DND-41 (cell line): ENCODE data around the gene FAP.

ENCODE experiments used
- ATAC-seq: fragments of 200-7000 bp; cut with Tn5 transposase; 3 replicates; pipeline ENCODE4 v1.9.1; 2021; ENCODE audit warnings: low read depth; ENCODE audit not compliant: insufficient read depth
- DNase-seq: peaks from one replicate; pipeline ENCODE4 v3.0.0-alpha.2; 2020
- H2AFZ ChIP-seq: 2 replicates; pipeline ENCODE4 v1.6.0; 2012; ENCODE audit warnings: low read depth, low read length
- H3K27ac ChIP-seq: 2 replicates; pipeline ENCODE4 v1.5.1; 2012; ENCODE audit warnings: low read length, inconsistent platforms
- H3K27me3 ChIP-seq: fragments of 200-600 bp; sonication (generic); 2 replicates; pipeline ENCODE4 v1.6.0; 2012; ENCODE audit warnings: low read length, mild to moderate bottlenecking, inconsistent platforms; ENCODE audit not compliant: insufficient read depth, poor library complexity
- H3K36me3 ChIP-seq: 2 replicates; pipeline ENCODE4 v1.5.1; 2012; ENCODE audit warnings: low read length, inconsistent platforms; ENCODE audit not compliant: insufficient read depth
- H3K4me1 ChIP-seq: 2 replicates; pipeline ENCODE4 v1.5.1; 2012; ENCODE audit warnings: mild to moderate bottlenecking, low read length; ENCODE audit not compliant: insufficient read depth
- H3K4me2 ChIP-seq: 2 replicates; pipeline ENCODE4 v1.6.0; 2012; ENCODE audit warnings: mild to moderate bottlenecking, moderate library complexity, low read length, inconsistent platforms; ENCODE audit not compliant: insufficient read depth
- H3K4me3 ChIP-seq, 2 experiments: fragments of 200-600 bp in 1 of 2; shearing (Covaris generic) in 1 of 2; 2 replicates each; pipeline ENCODE4 v1.5.1; 2012 to 2016; ENCODE audit warnings: inconsistent platforms in 2 of 2, low read length in 2 of 2, mild to moderate bottlenecking in 2 of 2, low read depth in 1 of 2, moderate library complexity in 1 of 2
- H3K79me2 ChIP-seq: 2 replicates; pipeline ENCODE4 v1.6.0; 2012; ENCODE audit warnings: low read length, inconsistent platforms; ENCODE audit not compliant: insufficient read depth
- H3K9ac ChIP-seq: 2 replicates; pipeline ENCODE4 v1.6.0; 2012; ENCODE audit warnings: low read depth, mild to moderate bottlenecking, inconsistent platforms, low read length, moderate library complexity
- H3K9me3 ChIP-seq: 2 replicates; pipeline ENCODE4 v1.5.1; 2012; ENCODE audit warnings: low read length, moderate library complexity, mild to moderate bottlenecking, inconsistent platforms; ENCODE audit not compliant: insufficient read depth, severe bottlenecking
- H4K20me1 ChIP-seq: 2 replicates; pipeline ENCODE4 v1.6.0; 2012; ENCODE audit warnings: low read length; ENCODE audit not compliant: insufficient read depth
- CTCF ChIP-seq: IDR thresholded peaks from 2 replicates; pipeline ENCODE4 v1.5.1; 2012; ENCODE audit warnings: borderline replicate concordance, low read length, moderate library complexity, mild to moderate bottlenecking; ENCODE audit not compliant: poor library complexity, severe bottlenecking; ENCODE audit errors: extremely low read depth
- EZH2 ChIP-seq: IDR thresholded peaks from 3 replicates; pipeline ENCODE4 v1.6.1; 2012; ENCODE audit warnings: borderline replicate concordance, low read depth, mild to moderate bottlenecking, moderate library complexity, low read length, inconsistent platforms; ENCODE audit not compliant: severe bottlenecking

The FAP gene

GRCh38 chr2:162152147-162152546 is 91.1 kb downstream of the FAP start, which contains the start of gene GCG:
GCG (minus strand) TSS chr2:162152247; CDS start chr2:162149178, 3,069 bp downstream.
- H3K4me3 ChIP-seq, result no peak within 1 kb of the TSS
- no peak for TF ChIP-seq CTCF
- TF ChIP-seq EZH2, result no peak

GRCh38 chr2:162149940-162150339 is 93.3 kb downstream of the FAP start:
- H3K9ac ChIP-seq, result no peak overlapping the region
- no peak for TF ChIP-seq CTCF
- TF ChIP-seq EZH2, result no peak
- H3K36me3 ChIP-seq, result no peaks in the 10 kb centered on the region
- no peak for ATAC-seq
- no peak overlapping the region for H2AFZ ChIP-seq
- H3K4me3 ChIP-seq, result no peak overlapping the region
- H4K20me1 ChIP-seq, result no peaks in the 10 kb centered on the region
- DNase-seq, result no peak
- H3K4me2 ChIP-seq, result no peak overlapping the region
- no peak overlapping the region for H3K27ac ChIP-seq
- H3K27me3 ChIP-seq, result no peaks in the 10 kb centered on the region
- no peaks in the 10 kb centered on the region for H3K9me3 ChIP-seq
- no peaks in the 10 kb centered on the region for H3K4me1 ChIP-seq
- H3K79me2 ChIP-seq, result no peaks in the 10 kb centered on the region

More at GRCh38 chr2:162152147-162152546, 91.1 kb downstream of the FAP start, which contains the start of gene GCG:
- no peaks in the 10 kb centered on the region for H3K79me2 ChIP-seq
- H4K20me1 ChIP-seq, result no peaks in the 10 kb centered on the region
- H3K27ac ChIP-seq, result no peak within 1 kb of the TSS
- H3K4me1 ChIP-seq, result no peaks in the 10 kb centered on the region
- H2AFZ ChIP-seq, result no peak within 1 kb of the TSS
- no peak within 1 kb of the TSS for H3K9ac ChIP-seq
- no peaks in the 10 kb centered on the region for H3K27me3 ChIP-seq
- ATAC-seq, result no peak
- no peak within 1 kb of the TSS for H3K4me2 ChIP-seq
- no peak for DNase-seq
- H3K9me3 ChIP-seq, result no peaks in the 10 kb centered on the region
- H3K36me3 ChIP-seq, result no peaks in the 10 kb centered on the region

DNA sequence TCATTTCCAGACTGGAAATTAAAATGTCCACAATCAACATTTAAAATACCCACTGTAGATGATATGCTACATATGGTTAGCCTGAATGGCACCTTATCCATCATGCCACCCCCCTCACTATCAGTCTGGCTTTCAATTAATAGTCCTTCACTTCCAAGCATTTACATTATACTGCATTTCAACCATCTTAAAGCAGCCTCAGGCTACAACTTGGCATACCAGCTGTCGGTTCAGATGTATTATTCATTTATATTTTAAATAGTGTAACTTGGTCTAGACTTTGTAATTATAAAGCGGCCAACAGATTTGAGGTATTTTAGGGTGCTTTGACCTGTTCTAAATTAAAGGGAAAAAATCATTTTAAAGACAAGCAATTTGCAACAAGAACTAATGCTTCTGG is 93.8 kb downstream of the FAP start:
- Histone ChIP-seq H4K20me1 (no peaks in the 10 kb centered on the region), H3K4me1 (no peaks in the 10 kb centered on the region), H3K9ac (no peak overlapping the region), H3K4me2 (no peak overlapping the region), H3K4me3 (no peak overlapping the region), H3K36me3 (no peaks in the 10 kb centered on the region), H3K27ac (no peak overlapping the region), H3K79me2 (no peaks in the 10 kb centered on the region), H2AFZ (no peak overlapping the region), H3K27me3 (no peaks in the 10 kb centered on the region), H3K9me3 (no peaks in the 10 kb centered on the region)
- no peak for ATAC-seq
- TF ChIP-seq EZH2, result no peak
- TF ChIP-seq CTCF, result no peak
- no peak for DNase-seq

- no peak overlapping the region for H3K27ac ChIP-seq
- H3K4me2 ChIP-seq, result no peak overlapping the region
- H3K4me3 ChIP-seq, result no peak overlapping the region
- H3K9ac ChIP-seq, result no peak overlapping the region
- no peak for DNase-seq
- no peaks in the 10 kb centered on the region for H3K36me3 ChIP-seq
- no peaks in the 10 kb centered on the region for H3K4me1 ChIP-seq
- TF ChIP-seq EZH2 (no peak), CTCF (no peak)
- no peaks in the 10 kb centered on the region for H4K20me1 ChIP-seq
- no peak overlapping the region for H2AFZ ChIP-seq
- no peaks in the 10 kb centered on the region for H3K79me2 ChIP-seq
- H3K9me3 ChIP-seq, result no peaks in the 10 kb centered on the region
- no peaks in the 10 kb centered on the region for H3K27me3 ChIP-seq
- ATAC-seq, result no peak
These were observed 94.3 kb downstream of the FAP start for GRCh38 chr2:162148956-162149355.
